ENCODE data around the gene TXNDC2.
A peak's percentile ranks its signal among the peaks of the same experiment; 100 is the strongest.

Gene TXNDC2

DNA sequence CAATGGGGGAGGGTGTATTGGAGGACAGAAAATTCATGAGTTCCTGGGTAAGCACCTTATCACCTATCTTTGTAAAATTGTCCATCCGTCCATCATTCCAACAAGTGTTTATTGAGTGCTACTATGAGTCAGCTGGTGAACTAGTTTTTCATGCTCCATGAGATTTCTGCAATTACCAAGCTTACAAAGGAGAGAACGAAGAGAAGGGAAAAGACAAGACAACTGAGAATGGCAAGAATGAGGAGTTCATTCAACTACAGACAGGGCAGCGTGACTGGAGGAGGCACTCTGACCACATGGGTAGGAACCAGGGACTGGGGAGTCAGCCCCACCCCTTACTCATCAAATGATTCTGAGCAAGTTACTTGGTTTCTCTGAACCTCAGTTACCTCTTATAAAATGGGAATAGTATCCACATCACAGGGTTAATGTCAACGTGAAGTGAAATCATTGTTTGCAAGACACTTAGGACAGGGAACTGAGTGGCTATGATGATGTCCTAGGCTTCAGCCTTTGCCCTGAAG lies 18.6 kb upstream of the TXNDC2 start:
- Histone ChIP-seq H3K36me3 (ENCODE audit: insufficient read depth, low read length) (no peaks in the 10 kb centered on the region), H3K9ac (ENCODE audit: low read depth, low read length) (no peak overlapping the region), H3K4me1 (ENCODE audit: insufficient read depth, low read length) (peaks cover 29% of the 10 kb centered on the region; the same call in 1 of the 2 replicates), H3K9me3 (ENCODE audit: control insufficient read depth, insufficient read depth, low read length) (peaks cover 9% of the 10 kb centered on the region)

DNA sequence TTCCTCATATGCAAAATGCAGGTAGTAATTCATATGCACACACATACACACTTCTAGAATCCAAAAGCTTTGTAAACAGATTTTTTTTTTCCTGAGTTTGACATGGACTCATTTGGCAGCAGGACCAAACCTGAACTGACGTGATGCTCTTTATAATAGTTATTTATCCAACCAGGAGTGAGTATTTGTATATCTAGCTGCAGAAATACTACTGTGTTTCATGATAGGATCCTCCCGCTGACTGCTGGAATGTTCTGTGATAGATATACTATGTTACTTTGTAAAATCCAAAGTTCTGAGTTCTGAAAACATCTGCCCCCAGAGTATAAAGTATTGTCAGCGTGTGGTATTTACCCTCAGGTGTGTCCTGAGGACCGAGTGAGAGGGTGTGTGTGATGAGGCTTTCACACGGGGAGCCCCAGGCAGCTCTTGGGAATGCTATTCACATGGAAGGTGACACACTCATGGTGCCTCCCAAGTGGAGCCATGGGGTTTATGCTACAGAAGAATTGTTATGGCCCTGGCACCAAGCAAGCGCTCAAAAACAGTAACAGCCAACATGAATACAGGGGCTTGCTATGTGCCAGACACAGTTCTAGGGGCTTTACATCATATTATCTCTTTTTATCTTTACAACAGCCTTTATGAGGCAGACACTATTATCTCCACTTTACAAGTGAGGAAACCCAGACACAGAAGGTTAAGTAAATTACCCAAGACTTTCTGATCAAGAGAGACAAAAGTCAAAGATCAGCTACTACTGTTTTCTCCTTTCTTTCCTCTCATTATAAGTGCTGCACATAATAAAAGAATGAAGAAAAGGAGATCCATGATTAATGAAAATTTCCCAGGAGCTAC lies 16.7 kb upstream of the TXNDC2 start:
- peaks cover 9% of the 10 kb centered on the region for H3K9me3 ChIP-seq (ENCODE audit: control insufficient read depth, insufficient read depth, low read length)
- H3K9ac ChIP-seq (ENCODE audit: low read depth, low read length), result no peak overlapping the region
- H3K4me1 ChIP-seq (ENCODE audit: insufficient read depth, low read length), result peaks cover 29% of the 10 kb centered on the region; the same call in 1 of the 2 replicates
- H3K36me3 ChIP-seq (ENCODE audit: insufficient read depth, low read length), result no peaks in the 10 kb centered on the region

DNA sequence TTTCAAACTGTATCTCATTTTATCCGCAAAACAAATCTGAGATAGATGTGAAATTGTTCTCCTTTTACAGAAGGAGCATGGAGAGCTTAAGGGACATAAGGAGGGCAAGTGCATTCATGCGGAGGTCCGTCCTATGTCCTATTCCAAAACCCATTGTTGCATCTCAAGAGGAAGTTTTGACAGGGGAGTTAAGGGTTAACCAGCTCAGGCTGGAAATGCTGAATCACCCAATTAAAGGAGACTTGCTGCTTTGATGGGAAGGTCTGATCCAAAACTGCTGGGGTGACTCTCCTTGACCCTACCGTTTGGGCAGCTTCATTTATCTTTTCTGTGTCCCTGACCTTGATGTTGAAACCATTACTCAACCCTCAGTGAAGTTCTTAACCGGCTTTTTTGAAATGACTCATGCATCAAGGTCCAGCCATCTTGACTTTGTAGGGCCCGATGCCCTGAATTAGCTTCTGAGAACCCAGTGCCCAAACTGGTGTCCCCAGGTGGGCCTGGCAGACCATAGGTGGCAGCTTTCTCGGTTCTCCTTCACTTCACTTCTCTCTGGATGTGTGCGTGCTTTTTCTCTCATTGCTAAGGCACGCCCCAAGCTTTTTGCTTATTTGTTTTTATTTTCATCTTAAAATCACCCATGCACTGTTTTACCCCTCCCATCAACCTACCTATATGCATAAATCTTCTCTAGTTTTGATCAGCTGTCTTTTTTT lies 15.9 kb upstream of the TXNDC2 start:
- Histone ChIP-seq H3K9ac (ENCODE audit: low read depth, low read length) (no peak overlapping the region; the same call in 1 of the 2 replicates), H3K9me3 (ENCODE audit: control insufficient read depth, insufficient read depth, low read length) (peaks cover 6% of the 10 kb centered on the region), H3K36me3 (ENCODE audit: insufficient read depth, low read length) (no peaks in the 10 kb centered on the region), H3K4me1 (ENCODE audit: insufficient read depth, low read length) (peaks cover 29% of the 10 kb centered on the region; the same call in 1 of the 2 replicates)

DNA sequence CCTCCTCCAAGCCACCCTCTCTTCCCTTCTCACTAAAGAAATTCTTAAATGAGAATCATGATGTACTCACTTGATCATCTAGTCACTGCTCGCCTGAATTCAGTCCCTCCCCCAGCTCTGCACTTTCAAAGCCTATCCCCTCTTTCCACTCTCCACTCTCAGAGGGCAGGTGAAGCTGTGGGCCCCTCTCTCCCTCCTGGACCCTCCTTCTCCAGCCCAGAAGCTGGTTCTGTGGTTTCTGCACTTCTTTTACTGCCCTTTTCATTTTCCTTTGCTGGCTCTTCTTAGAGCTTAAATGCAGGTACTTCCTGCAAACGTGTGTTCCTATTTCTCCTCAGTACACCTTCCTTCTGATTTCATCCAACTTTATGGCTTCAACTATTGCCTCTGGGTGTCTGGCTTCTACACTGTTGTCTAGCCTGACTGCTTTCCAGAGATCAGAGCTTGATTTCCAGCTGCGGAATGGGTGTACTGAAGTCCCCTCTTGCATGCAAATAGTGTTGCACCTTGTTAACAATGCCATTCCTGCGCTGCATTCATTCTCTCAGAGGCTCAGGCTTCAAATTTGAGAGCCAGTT lies 15.3 kb upstream of the TXNDC2 start:
- H3K9me3 ChIP-seq (ENCODE audit: control insufficient read depth, insufficient read depth, low read length), result peaks cover 2% of the 10 kb centered on the region; the same call in 1 of the 2 replicates
- H3K4me1 ChIP-seq (ENCODE audit: insufficient read depth, low read length), result peaks cover 29% of the 10 kb centered on the region; the same call in 1 of the 2 replicates
- H3K36me3 ChIP-seq (ENCODE audit: insufficient read depth, low read length), result no peaks in the 10 kb centered on the region
- H3K9ac ChIP-seq (ENCODE audit: low read depth, low read length), result no peak overlapping the region; the same call in 1 of the 2 replicates

DNA sequence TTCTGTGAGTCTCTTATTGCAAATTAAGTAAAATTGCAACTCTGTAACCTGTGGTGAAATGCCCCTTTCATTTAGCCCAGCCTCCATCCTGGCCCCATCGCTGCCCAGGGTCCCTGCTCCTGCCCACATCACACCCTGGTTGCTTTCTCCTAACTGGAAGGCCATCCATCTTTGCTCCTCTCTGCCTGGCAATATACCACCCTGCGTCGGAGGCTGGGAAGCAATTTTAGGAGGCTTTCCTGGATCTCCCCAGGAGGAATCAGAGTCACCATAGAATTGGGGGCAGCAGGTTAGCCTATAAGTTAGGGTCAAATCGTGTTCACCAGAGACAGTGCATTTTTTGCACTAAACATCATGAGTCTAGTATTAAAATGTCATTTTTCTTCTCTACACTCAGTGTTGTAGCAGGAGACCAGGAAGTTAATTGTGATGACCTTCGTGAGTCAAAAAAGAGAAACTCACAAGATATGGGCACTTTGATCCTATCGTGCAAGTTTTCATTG lies 14.5 kb upstream of the TXNDC2 start:
- Histone ChIP-seq H3K4me1 (ENCODE audit: insufficient read depth, low read length) (peaks cover 29% of the 10 kb centered on the region; the same call in 1 of the 2 replicates), H3K9ac (ENCODE audit: low read depth, low read length) (no peak overlapping the region), H3K9me3 (ENCODE audit: control insufficient read depth, insufficient read depth, low read length) (0 out of 2 replicates have a peak, but pooled peaks cover 2% of the 10 kb centered on the region), H3K36me3 (ENCODE audit: insufficient read depth, low read length) (no peaks in the 10 kb centered on the region)

DNA sequence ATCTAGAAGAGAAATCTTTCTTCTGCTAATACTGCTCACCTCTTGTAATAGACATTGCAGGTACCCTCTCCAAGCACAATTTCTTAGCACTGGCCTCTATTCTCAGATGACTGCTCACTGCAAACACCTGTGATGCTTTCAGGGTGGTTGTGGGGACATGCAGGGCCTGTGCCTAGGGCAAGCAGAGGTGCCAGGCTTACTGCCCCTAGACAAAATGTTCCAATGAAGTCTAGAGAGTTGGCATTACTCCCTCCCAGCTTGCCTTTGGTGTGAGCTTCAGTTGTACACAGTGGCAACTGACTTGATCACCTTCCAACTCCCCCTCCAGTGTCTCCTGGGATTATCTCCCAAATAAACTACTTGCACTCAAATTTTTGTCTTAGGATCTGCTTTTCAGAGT lies 12.9 kb upstream of the TXNDC2 start:
- H3K4me1 ChIP-seq (ENCODE audit: insufficient read depth, low read length), result peaks cover 34% of the 10 kb centered on the region
- H3K9me3 ChIP-seq (ENCODE audit: control insufficient read depth, insufficient read depth, low read length), result no peaks in the 10 kb centered on the region
- H3K36me3 ChIP-seq (ENCODE audit: insufficient read depth, low read length), result no peaks in the 10 kb centered on the region
- no peak overlapping the region for H3K9ac ChIP-seq (ENCODE audit: low read depth, low read length)

DNA sequence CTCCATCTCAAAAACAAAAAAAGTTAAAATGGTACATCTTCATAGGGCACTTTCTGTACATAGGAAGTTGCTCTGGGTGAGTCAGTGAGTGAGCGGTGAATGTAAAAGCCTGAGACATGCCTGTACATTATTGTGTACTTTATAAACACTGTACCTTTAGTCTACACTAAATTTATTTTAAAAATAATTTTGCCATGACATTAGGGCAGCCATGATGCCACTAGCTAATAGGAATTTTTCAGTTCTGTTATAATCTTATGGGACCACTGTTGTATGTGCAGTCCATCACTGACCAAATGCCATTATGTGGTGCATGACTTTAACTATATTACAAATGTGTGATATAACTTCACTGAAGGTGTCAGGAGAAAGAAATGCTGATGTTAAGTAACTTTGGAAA lies 11.0 kb upstream of the TXNDC2 start:
- H3K9me3 ChIP-seq (ENCODE audit: control insufficient read depth, insufficient read depth, low read length), result no peaks in the 10 kb centered on the region
- H3K36me3 ChIP-seq (ENCODE audit: insufficient read depth, low read length), result no peaks in the 10 kb centered on the region
- no peak overlapping the region for H3K9ac ChIP-seq (ENCODE audit: low read depth, low read length)
- H3K4me1 ChIP-seq (ENCODE audit: insufficient read depth, low read length), result peaks cover 23% of the 10 kb centered on the region

DNA sequence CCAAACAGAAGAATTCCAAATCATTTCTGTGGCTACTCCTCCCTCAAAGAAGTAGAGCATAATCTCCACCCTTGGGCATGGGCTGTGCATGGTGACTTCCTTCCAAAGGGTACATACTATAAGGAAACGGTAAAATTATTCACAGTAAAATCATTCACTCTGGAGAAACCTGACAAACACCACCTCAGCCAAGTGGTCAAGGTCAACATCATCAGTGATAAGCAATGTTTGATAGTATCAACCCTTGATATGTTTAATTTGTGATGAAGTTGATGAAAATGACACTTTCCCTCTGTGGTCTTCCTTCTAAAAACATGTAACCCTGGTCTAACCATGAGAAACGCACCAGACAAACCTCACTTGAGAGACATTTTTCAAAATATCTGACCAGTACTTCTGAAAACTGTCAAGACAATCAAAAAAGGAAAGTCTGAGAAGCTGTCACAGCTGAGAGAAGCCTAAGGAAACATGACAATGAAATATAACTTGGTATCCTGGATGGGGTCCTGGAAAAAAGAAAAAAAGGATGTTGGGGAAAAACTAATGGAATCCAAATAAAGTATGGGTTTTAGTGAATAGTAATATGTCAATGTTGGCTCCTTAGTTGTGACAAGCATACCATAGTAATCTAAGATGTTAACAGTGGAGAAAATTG lies 9.4 kb upstream of the TXNDC2 start:
- peaks cover 7% of the 10 kb centered on the region for H3K4me1 ChIP-seq (ENCODE audit: insufficient read depth, low read length)
- H3K36me3 ChIP-seq (ENCODE audit: insufficient read depth, low read length), result no peaks in the 10 kb centered on the region
- no peak overlapping the region for H3K9ac ChIP-seq (ENCODE audit: low read depth, low read length)
- H3K9me3 ChIP-seq (ENCODE audit: control insufficient read depth, insufficient read depth, low read length), result no peaks in the 10 kb centered on the region

DNA sequence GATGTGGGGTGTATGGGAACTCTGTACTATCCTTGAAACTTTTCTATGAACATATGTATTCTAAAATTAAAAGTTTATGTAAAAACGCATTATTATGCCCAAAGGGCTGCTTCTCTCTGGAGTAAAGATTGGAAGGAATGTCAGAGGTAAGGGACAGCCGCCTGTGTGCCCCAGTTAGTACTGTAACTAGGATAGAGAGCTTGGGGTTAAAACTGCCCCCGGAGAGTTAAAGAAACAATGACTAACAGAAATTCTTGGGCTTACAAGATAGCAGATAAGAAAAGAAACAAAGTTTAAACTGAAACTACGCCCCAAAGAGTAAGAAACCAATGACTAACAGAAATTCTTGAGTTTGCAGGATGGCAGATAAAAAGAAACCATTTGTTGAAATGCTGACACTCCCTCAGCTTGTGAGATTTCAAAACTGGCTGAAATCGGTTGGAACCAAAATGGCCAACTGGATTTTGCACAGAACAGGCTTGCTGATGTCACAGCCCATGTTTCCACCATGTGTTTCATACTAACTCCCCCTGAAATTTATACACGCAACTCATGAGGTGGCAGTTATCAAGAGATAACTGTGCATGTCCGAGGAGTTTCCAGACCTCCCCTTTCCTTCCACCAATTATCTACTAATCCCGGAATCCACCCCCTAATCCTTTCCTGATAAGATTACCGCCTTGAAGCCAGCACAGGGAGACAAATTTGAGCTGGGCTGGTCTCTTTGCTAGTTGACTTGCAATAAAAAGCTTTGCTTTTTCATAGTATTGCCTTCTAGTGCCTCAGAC lies 8.7 kb upstream of the TXNDC2 start:
- Histone ChIP-seq H3K36me3 (ENCODE audit: insufficient read depth, low read length) (no peaks in the 10 kb centered on the region), H3K9me3 (ENCODE audit: control insufficient read depth, insufficient read depth, low read length) (no peaks in the 10 kb centered on the region), H3K4me1 (ENCODE audit: insufficient read depth, low read length) (peaks cover 6% of the 10 kb centered on the region), H3K9ac (ENCODE audit: low read depth, low read length) (peak overlapping the region; percentile 26; the same call in 1 of the 2 replicates)

DNA sequence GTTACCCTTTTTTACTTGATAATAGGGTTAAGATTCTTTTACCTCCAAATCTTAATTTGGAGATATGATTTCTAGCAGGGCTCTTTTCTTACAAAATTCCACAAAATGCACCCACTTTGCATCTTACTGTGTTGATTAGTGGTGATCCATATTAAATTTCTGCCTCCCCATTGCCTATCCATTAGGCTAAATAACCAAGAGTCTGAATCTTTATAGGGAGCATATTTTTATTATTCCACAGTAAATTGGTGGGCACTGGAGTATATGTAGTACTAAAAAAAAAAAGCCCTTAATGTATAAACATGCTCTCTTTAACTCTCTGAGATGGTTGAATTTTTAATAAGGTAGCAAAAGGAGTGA lies 8.1 kb upstream of the TXNDC2 start:
- Histone ChIP-seq H3K4me1 (ENCODE audit: insufficient read depth, low read length) (peaks cover 6% of the 10 kb centered on the region), H3K9ac (ENCODE audit: low read depth, low read length) (no peak overlapping the region; the same call in 1 of the 2 replicates), H3K9me3 (ENCODE audit: control insufficient read depth, insufficient read depth, low read length) (no peaks in the 10 kb centered on the region), H3K36me3 (ENCODE audit: insufficient read depth, low read length) (no peaks in the 10 kb centered on the region)

DNA sequence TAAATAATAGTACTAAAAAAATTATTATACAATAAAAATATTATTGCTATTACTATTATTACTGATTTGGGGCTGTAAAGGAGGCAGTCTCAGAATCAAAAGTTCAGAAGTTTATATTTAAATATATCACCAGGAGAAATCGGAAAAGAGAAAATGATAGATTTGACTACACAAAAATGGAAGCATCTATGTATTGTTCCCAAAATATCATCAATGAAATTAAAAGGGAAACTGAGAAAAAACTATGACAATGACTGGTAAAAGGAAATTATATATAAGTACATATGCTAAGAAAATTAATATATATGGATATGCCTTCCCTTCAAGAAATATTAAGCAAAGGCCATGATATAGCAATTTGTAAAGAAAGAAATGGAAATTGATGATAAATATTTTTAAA lies 7.7 kb upstream of the TXNDC2 start:
- no peaks in the 10 kb centered on the region for H3K36me3 ChIP-seq (ENCODE audit: insufficient read depth, low read length)
- H3K9me3 ChIP-seq (ENCODE audit: control insufficient read depth, insufficient read depth, low read length), result no peaks in the 10 kb centered on the region
- peaks cover 6% of the 10 kb centered on the region for H3K4me1 ChIP-seq (ENCODE audit: insufficient read depth, low read length)
- no peak overlapping the region for H3K9ac ChIP-seq (ENCODE audit: low read depth, low read length)

DNA sequence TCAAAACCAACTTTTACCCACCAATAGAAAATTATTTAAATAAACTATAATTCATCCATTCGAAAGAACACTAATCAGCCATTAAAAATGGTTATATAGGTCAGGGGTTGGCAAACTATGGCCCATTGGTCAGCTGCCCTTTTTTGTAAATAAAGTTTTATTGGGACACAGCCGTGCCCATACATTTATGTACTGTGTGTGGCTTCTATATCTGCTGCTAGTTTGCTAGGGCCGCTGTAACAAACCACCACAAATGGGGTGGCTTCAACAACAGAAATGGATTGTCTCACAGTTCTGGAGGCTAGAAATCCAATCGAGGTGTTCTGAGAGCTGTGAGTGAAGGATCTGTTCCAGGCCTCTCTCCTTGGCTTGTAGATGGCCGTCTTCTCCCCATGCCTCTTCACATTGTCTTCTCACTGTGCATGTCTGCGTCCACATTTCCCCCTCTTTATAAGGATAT lies 7.0 kb upstream of the TXNDC2 start:
- H3K9me3 ChIP-seq (ENCODE audit: control insufficient read depth, insufficient read depth, low read length), result no peaks in the 10 kb centered on the region
- peaks cover 6% of the 10 kb centered on the region for H3K4me1 ChIP-seq (ENCODE audit: insufficient read depth, low read length)
- no peak overlapping the region for H3K9ac ChIP-seq (ENCODE audit: low read depth, low read length)
- no peaks in the 10 kb centered on the region for H3K36me3 ChIP-seq (ENCODE audit: insufficient read depth, low read length)

DNA sequence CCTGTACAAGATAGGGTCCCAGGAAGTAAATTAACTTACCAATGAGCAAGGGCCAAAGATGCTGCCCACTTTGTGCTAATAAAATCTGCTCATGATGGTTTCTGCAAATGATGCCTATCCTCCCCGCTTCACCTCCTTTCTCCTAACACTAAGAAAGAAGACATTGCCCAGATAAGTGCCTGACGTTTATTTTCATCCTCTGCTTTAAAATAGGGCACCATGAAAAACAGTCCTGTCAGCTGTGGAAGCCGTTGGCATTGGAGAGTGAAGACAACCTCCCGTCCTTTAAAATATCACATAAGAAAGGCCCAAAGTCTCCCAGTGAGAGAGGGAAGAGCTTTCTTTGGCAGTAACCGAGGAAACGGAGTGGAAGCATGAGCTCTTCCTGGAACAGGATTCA lies 1.7 kb upstream of the TXNDC2 start:
- H3K36me3 ChIP-seq (ENCODE audit: insufficient read depth, low read length), result no peaks in the 10 kb centered on the region
- H3K9me3 ChIP-seq (ENCODE audit: control insufficient read depth, insufficient read depth, low read length), result no peaks in the 10 kb centered on the region
- no peaks in the 10 kb centered on the region for H3K4me1 ChIP-seq (ENCODE audit: insufficient read depth, low read length)
- H3K9ac ChIP-seq (ENCODE audit: low read depth, low read length), result no peak overlapping the region
